WTC11 (cell line): Measurements from ENCODE around the gene MAPKAPK5.

ENCODE experiments used
- ETV6 ChIP-seq: sonication (generic); formaldehyde crosslinking; IDR thresholded peaks from 2 replicates; pipeline ENCODE4 v1.8.1; 2022; ENCODE audit warnings: mild to moderate bottlenecking, missing genetic modification reagents
- FOXJ3 ChIP-seq: sonication (generic); formaldehyde crosslinking; IDR thresholded peaks from 2 replicates; pipeline ENCODE4 v1.9.0; 2021; ENCODE audit warnings: missing genetic modification reagents, mild to moderate bottlenecking, borderline replicate concordance
- JUN ChIP-seq: sonication (generic); formaldehyde crosslinking; IDR thresholded peaks from 2 replicates; pipeline ENCODE4 v1.8.0; 2023; ENCODE audit warnings: mild to moderate bottlenecking, missing genetic modification reagents
- NFE2L1 ChIP-seq: sonication (generic); formaldehyde crosslinking; IDR thresholded peaks from 2 replicates; pipeline ENCODE4 v1.8.1; 2023; ENCODE audit warnings: missing genetic modification reagents
- SP1 ChIP-seq: sonication (generic); formaldehyde crosslinking; conservative IDR thresholded peaks from 2 replicates; pipeline ENCODE4 v1.8.1; 2022; ENCODE audit warnings: missing genetic modification reagents
- TP53 ChIP-seq: sonication (generic); formaldehyde crosslinking; IDR thresholded peaks from 2 replicates; pipeline ENCODE4 v1.8.1; 2023; ENCODE audit warnings: mild to moderate bottlenecking, missing genetic modification reagents
- TF ChIP-seq, protein P1 (sequence below): fragments of 200-600 bp; IDR thresholded peaks from 2 replicates; pipeline ENCODE4 v1.8.0; 2022; ENCODE audit warnings: antibody characterized with exemption
- TF ChIP-seq, protein P2 (sequence below): fragments of 250-450 bp; sonication (Bioruptor Pico); conservative IDR thresholded peaks from 2 replicates; pipeline ENCODE4 v1.9.0; 2021; ENCODE audit warnings: mild to moderate bottlenecking
- TF ChIP-seq, protein P3 (sequence below): sonication (generic); formaldehyde crosslinking; IDR thresholded peaks from 2 replicates; pipeline ENCODE4 v1.8.0; 2022; ENCODE audit warnings: mild to moderate bottlenecking, missing genetic modification reagents
- TF ChIP-seq, protein P4 (sequence below): sonication (generic); formaldehyde crosslinking; IDR thresholded peaks from 2 replicates; pipeline ENCODE4 v1.8.0; 2022; ENCODE audit warnings: mild to moderate bottlenecking, missing genetic modification reagents

DNA sequence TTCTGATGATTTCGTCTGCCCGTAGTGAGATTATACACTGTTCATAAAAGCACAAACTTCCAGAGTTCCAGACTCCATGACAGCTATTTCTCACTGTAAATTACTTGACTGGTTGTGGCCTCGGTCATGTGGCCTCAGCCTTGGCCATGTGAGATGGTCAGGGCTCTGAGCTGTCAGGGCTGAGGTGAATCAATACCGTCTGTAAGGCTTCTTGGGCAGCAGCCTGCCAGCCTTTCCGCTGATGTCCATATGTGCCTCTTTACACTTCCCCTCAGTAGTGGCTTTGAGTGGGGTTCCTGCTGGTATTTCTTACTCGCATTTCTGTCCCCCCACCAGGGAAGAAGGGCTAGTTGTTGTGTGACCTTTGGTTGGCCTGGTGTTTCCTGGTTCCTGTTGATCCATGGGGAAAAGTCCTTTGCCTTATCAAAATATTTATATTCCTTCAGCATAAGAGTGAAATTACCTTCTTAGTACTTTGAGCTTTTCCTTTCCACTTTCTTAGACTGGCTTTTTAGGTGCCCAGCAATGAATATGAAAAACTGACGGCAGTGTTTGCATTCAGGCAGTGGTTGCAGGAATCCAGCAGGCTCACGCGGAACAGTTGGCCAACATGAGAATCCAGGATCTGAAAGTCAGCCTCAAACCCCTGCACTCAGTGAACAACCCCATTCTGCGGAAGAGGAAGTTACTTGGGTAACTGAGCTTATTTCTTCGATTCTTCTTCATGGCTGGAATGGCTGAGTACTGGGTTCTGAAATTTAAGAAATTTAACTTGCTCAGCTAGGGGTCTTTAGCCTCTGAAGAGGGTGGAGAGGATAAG, 46.1 kb downstream of the MAPKAPK5 start:
- TF ChIP-seq, protein P1, sequence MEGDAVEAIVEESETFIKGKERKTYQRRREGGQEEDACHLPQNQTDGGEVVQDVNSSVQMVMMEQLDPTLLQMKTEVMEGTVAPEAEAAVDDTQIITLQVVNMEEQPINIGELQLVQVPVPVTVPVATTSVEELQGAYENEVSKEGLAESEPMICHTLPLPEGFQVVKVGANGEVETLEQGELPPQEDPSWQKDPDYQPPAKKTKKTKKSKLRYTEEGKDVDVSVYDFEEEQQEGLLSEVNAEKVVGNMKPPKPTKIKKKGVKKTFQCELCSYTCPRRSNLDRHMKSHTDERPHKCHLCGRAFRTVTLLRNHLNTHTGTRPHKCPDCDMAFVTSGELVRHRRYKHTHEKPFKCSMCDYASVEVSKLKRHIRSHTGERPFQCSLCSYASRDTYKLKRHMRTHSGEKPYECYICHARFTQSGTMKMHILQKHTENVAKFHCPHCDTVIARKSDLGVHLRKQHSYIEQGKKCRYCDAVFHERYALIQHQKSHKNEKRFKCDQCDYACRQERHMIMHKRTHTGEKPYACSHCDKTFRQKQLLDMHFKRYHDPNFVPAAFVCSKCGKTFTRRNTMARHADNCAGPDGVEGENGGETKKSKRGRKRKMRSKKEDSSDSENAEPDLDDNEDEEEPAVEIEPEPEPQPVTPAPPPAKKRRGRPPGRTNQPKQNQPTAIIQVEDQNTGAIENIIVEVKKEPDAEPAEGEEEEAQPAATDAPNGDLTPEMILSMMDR: no peak
- TF ChIP-seq, protein P2, sequence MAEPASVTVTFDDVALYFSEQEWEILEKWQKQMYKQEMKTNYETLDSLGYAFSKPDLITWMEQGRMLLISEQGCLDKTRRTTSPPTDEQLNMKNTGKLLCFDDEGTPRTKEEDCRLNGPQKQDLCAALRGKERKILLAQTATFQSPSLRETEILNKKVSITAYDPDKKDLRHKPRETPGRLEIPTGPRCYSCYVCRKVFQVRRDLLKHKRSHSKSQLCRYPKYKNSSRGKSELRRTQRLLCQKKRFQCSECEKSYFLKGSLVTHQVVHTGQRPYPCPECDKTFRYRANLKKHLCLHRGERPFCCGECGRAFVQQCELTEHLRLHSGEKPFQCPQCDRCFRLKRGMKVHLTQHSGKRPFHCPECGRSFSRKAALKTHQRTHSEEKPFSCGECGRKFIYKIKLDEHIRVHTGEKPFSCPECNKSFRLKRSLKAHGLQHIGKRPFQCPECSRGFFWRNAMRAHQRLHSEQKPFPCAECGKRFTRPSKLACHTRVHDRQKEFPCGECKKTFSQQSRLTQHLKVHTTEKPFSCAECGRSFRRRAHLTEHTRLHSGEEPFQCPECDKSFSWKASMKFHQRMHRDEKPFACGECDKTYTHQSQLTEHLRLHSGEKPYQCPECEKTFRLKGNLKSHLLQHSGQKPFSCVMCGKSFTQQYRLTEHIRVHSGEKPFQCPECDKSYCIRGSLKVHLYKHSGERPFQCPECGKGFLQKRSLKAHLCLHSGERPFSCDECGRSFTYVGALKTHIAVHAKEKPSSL: no peak
- no peak for TF ChIP-seq NFE2L1 (CRISPR knock-in tag)
- TF ChIP-seq FOXJ3 (CRISPR knock-in tag): no peak
- TF ChIP-seq SP1 (CRISPR knock-in tag): no peak
- no peak for TF ChIP-seq ETV6 (CRISPR knock-in tag)
- TF ChIP-seq, protein P3, sequence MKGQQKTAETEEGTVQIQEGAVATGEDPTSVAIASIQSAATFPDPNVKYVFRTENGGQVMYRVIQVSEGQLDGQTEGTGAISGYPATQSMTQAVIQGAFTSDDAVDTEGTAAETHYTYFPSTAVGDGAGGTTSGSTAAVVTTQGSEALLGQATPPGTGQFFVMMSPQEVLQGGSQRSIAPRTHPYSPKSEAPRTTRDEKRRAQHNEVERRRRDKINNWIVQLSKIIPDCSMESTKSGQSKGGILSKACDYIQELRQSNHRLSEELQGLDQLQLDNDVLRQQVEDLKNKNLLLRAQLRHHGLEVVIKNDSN (CRISPR knock-in tag): no peak
- no peak for TF ChIP-seq JUN (CRISPR knock-in tag)
- TF ChIP-seq TP53 (CRISPR knock-in tag): no peak
- TF ChIP-seq, protein P4, sequence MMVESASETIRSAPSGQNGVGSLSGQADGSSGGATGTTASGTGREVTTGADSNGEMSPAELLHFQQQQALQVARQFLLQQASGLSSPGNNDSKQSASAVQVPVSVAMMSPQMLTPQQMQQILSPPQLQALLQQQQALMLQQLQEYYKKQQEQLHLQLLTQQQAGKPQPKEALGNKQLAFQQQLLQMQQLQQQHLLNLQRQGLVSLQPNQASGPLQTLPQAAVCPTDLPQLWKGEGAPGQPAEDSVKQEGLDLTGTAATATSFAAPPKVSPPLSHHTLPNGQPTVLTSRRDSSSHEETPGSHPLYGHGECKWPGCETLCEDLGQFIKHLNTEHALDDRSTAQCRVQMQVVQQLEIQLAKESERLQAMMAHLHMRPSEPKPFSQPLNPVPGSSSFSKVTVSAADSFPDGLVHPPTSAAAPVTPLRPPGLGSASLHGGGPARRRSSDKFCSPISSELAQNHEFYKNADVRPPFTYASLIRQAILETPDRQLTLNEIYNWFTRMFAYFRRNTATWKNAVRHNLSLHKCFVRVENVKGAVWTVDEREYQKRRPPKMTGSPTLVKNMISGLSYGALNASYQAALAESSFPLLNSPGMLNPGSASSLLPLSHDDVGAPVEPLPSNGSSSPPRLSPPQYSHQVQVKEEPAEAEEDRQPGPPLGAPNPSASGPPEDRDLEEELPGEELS (CRISPR knock-in tag): no peak
